Measurements from ENCODE around the gene CRHR2. TPM values are rescaled to one million over a fixed set of nuclear protein-coding genes. Genes with fewer than 3 reads are reported as not detected.
A peak's percentile ranks its signal among the peaks of the same experiment; 100 is the strongest.

CRHR2 gene
- total and polyA plus RNA-seq, 11 donors = 0.06 to 1.6 (median 0.71) TPM; not detected in 1

DNA sequence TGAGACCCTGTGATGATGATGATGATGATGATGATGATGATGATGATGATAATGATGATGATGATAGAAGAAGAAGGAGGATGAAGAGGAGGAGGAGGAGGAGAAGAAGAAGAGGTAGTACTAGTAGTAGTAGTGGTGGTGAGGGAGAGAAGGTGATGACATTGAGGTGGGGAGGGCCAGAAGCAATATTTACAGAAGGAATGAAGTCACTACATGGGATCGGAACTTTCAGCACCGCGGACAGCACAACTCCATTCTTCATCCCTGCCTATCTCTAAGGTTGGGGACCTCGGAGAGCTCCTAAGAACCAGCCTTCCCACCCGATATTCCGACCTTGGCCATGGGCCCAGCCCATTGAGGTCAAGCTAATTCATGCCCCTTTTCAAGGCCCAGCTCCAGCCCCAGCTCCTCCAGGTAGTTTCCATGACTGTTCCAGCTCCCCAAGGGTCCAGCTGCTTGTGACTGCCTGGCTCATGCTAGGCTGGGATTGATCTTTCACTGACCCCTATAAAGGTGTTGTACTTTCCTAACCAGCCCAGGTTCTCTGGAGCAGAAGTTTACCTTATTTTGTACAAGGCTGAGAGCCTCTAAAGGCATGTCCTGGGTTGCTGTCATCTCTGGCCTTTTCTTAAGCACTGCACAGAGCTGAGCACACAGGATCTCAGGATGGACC is 10.3 kb downstream of the CRHR2 start:
- Histone ChIP-seq H3K27ac (no peak overlapping the region), H3K27me3 (peaks cover 0 to 4% (median 0%) of the 10 kb centered on the region in 9 donors), H3K4me3 (no peak overlapping the region), H3K4me1 (no peaks in the 10 kb centered on the region), H3K36me3 (no peaks in the 10 kb centered on the region), H3K9me3 (no peaks in the 10 kb centered on the region)
- intact Hi-C loops (cut with DNase I) = no loop called here
- DNase-seq (peak in 2 of 5 donors; percentile 29 to 46), ATAC-seq (peak in 3 of 4 donors; percentile 44 to 65 (median 62))
- 3 to 8% (median 5%) methylated on average over 6 of the region's 6 CpGs for WGBS, 4 donors
- TF ChIP-seq POLR2A (IDR thresholded peaks at IDR 0.05) = no peak
- TF ChIP-seq, protein P1, sequence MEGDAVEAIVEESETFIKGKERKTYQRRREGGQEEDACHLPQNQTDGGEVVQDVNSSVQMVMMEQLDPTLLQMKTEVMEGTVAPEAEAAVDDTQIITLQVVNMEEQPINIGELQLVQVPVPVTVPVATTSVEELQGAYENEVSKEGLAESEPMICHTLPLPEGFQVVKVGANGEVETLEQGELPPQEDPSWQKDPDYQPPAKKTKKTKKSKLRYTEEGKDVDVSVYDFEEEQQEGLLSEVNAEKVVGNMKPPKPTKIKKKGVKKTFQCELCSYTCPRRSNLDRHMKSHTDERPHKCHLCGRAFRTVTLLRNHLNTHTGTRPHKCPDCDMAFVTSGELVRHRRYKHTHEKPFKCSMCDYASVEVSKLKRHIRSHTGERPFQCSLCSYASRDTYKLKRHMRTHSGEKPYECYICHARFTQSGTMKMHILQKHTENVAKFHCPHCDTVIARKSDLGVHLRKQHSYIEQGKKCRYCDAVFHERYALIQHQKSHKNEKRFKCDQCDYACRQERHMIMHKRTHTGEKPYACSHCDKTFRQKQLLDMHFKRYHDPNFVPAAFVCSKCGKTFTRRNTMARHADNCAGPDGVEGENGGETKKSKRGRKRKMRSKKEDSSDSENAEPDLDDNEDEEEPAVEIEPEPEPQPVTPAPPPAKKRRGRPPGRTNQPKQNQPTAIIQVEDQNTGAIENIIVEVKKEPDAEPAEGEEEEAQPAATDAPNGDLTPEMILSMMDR (IDR thresholded peaks at IDR 0.05) = no peak

DNA sequence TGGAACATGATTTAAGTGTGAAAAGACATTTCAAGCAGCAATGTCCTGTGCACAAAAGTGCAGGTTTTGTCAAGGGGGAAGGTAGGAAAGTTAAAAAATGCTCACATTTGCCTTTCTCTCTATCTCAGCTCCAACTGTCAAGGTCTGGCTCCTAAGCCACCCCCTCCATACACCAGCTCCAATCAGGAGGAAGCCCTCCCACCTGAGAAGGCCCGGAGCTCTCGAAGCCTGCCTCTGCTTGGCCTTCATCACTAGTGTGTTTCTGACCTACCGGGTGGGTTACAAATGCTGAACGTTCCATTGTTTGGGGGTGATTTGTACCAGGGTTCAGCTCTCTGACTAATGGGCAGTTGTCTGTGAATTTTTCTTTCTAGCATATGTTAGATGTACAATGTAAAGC is 14.2 kb downstream of the CRHR2 start:
- DNase-seq (no peak), ATAC-seq (no peak)
- H3K4me3 ChIP-seq = no peak overlapping the region
- 67 to 79% (median 68%) methylated on average over 4 of the region's 4 CpGs for WGBS, 4 donors
- no peak overlapping the region for H3K27ac ChIP-seq
- no peaks in the 10 kb centered on the region for H3K4me1 ChIP-seq
- H3K9me3 ChIP-seq = no peaks in the 10 kb centered on the region
- no peaks in the 10 kb centered on the region for H3K27me3 ChIP-seq
- TF ChIP-seq, protein P1 (IDR thresholded peaks at IDR 0.05) = no peak
- no peak for TF ChIP-seq POLR2A (IDR thresholded peaks at IDR 0.05)
- intact Hi-C loops (cut with DNase I) = no loop called here
- H3K36me3 ChIP-seq = no peaks in the 10 kb centered on the region

DNA sequence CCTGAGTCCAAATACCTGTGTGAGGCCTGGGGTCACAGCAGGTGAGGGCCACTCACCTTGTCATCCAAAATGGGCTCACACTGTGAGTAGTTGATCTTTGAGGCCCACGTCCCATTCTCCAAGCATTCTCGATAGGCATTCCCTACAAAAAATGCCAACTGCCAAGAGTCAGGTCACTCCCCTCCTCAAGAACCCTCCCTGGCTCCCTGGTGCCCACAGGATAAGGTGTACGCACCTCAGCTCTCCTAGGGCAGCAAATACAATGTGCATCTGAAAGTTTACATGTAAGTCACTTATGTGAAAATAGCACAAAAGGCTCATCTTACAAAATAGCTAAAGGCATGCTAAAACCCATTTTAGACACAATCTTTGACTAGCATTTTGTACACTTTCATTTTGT is 15.1 kb downstream of the CRHR2 start:
- H3K9me3 ChIP-seq = no peaks in the 10 kb centered on the region
- DNase-seq (no peak), ATAC-seq (no peak)
- H3K4me1 ChIP-seq = no peaks in the 10 kb centered on the region
- H3K36me3 ChIP-seq = no peaks in the 10 kb centered on the region
- no peak overlapping the region for H3K4me3 ChIP-seq
- intact Hi-C loops (cut with DNase I) = no loop called here
- no peaks in the 10 kb centered on the region for H3K27me3 ChIP-seq
- 72 to 80% (median 75%) methylated on average over 3 of the region's 3 CpGs for whole genome bisulfite sequencing, 4 donors
- no peak overlapping the region for H3K27ac ChIP-seq
- no peak for TF ChIP-seq POLR2A (IDR thresholded peaks at IDR 0.05)
- TF ChIP-seq, protein P1 (IDR thresholded peaks at IDR 0.05) = no peak

DNA sequence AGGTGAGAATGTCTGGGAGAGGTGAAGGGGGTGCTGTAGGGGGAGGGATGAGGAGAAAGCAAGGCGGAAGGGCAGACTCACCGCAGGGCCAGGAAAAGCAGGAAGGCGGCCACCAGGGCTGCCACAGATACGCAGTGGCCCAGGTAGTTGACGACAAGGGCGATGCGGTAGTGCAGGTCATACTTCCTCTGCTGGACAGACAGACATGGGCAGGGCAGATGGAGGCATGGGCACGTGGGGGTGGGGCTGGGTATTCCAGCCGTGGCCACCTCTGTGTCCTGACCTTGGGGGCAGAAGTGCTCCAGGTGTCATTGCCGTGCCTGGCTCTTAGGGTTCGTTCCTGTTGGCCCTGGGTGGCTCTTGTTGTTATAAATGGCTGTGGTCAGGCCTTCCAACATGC is 16.8 kb downstream of the CRHR2 start:
- no peaks in the 10 kb centered on the region for H3K9me3 ChIP-seq
- no peaks in the 10 kb centered on the region for H3K4me1 ChIP-seq
- DNase-seq (no peak), ATAC-seq (no peak)
- WGBS, 4 donors = 78 to 83% (median 81%) methylated on average over 10 to 11 of the region's 11 CpGs
- no peaks in the 10 kb centered on the region for H3K27me3 ChIP-seq
- no peaks in the 10 kb centered on the region for H3K36me3 ChIP-seq
- H3K27ac ChIP-seq = no peak overlapping the region
- TF ChIP-seq, protein P1 (IDR thresholded peaks at IDR 0.05) = no peak
- no peak for TF ChIP-seq POLR2A (IDR thresholded peaks at IDR 0.05)
- no peak overlapping the region for H3K4me3 ChIP-seq
- intact Hi-C loops (cut with DNase I) = no loop called here

All from heart left ventricle (tissue), 16 donors.